Keratinocyte (primary cell): Measurements from ENCODE around the gene ADAM12. TPM values are rescaled to one million over a fixed set of nuclear protein-coding genes. Genes with fewer than 3 reads are reported as not detected.

Experiments used
- DNase-seq: peaks from one replicate; pipeline ENCODE4 v3.0.0-alpha.2; 2011; ENCODE audit warnings: low read depth, missing footprints, low spot score
- FAIRE-seq: peaks from 2 replicates; lab custom pipeline; 2011; peaks lifted over from hg19 to GRCh38; lab: Jason Lieb, UNC
- H2AFZ ChIP-seq: 2 replicates; pipeline ENCODE4 v1.6.0; 2012; ENCODE audit warnings: low read length, control low read depth, inconsistent platforms; ENCODE audit not compliant: control insufficient read depth
- H3K27ac ChIP-seq: 2 replicates; pipeline ENCODE4 v1.5.1; 2011; ENCODE audit warnings: low read length; ENCODE audit not compliant: control insufficient read depth, insufficient read depth
- H3K27me3 ChIP-seq: 3 replicates; pipeline ENCODE4 v1.6.0; 2011; ENCODE audit warnings: low read length; ENCODE audit not compliant: control insufficient read depth, insufficient read depth; ENCODE audit errors: extremely low read depth
- H3K36me3 ChIP-seq, 2 experiments: 2 replicates in 1 of 2; 3 replicates in 1 of 2; pipeline ENCODE4 v1.5.1; 2011; ENCODE audit warnings: low read length in 2 of 2, mild to moderate bottlenecking in 1 of 2; ENCODE audit not compliant: control insufficient read depth in 2 of 2, insufficient read depth in 2 of 2; ENCODE audit errors: extremely low read depth in 1 of 2
- H3K4me1 ChIP-seq: 3 replicates; pipeline ENCODE4 v1.5.1; 2011; ENCODE audit warnings: low read length; ENCODE audit not compliant: control insufficient read depth, insufficient read depth; ENCODE audit errors: extremely low read depth
- H3K4me2 ChIP-seq: 3 replicates; pipeline ENCODE4 v1.6.0; 2011; ENCODE audit warnings: low read depth, low read length; ENCODE audit not compliant: control insufficient read depth, insufficient read depth; ENCODE audit errors: extremely low read depth
- H3K4me3 ChIP-seq, 3 experiments: fragments of 200-600 bp in 1 of 3; sonication (generic) in 1 of 3; 2 replicates in 2 of 3; 3 replicates in 1 of 3; pipeline ENCODE4 v1.5.1; 2011 to 2016; ENCODE audit warnings: low read length in 3 of 3, mild to moderate bottlenecking in 3 of 3, control low read depth in 2 of 3, inconsistent platforms in 1 of 3, low read depth in 1 of 3, mixed read lengths in 1 of 3, mixed run types in 1 of 3, moderate library complexity in 1 of 3; ENCODE audit not compliant: control insufficient read depth in 2 of 3, insufficient read depth in 2 of 3; ENCODE audit errors: extremely low read depth in 1 of 3
- H3K79me2 ChIP-seq: 2 replicates; pipeline ENCODE4 v1.6.0; 2012; ENCODE audit warnings: low read length; ENCODE audit not compliant: control insufficient read depth, insufficient read depth
- H3K9ac ChIP-seq: 3 replicates; pipeline ENCODE4 v1.6.0; 2011; ENCODE audit warnings: low read length; ENCODE audit not compliant: control insufficient read depth, insufficient read depth; ENCODE audit errors: extremely low read depth
- H3K9me1 ChIP-seq: 3 replicates; pipeline ENCODE4 v1.6.0; 2011; ENCODE audit warnings: low read length; ENCODE audit not compliant: control insufficient read depth, insufficient read depth; ENCODE audit errors: extremely low read depth
- H3K9me3 ChIP-seq: 2 replicates; pipeline ENCODE4 v1.5.1; 2012; ENCODE audit warnings: low read depth, low read length; ENCODE audit not compliant: control insufficient read depth
- H4K20me1 ChIP-seq: 3 replicates; pipeline ENCODE4 v1.6.0; 2011; ENCODE audit warnings: low read length; ENCODE audit not compliant: control insufficient read depth, insufficient read depth; ENCODE audit errors: extremely low read depth
- CTCF ChIP-seq, 3 experiments: IDR thresholded peaks in 1 of 3; conservative IDR thresholded peaks in 1 of 3; optimal IDR thresholded peaks in 1 of 3; 2 replicates in 2 of 3; 3 replicates in 1 of 3; pipeline versions ENCODE3 to v1.5.1; 2011; ENCODE audit warnings: low read length in 3 of 3, mild to moderate bottlenecking in 3 of 3, moderate library complexity in 2 of 3, control low read depth in 1 of 3, inconsistent platforms in 1 of 3; ENCODE audit not compliant: insufficient read depth in 2 of 3; ENCODE audit errors: extremely low read depth in 1 of 3
- EZH2 ChIP-seq: IDR thresholded peaks from one replicate; pipeline ENCODE4 v1.6.1; 2012; ENCODE audit warnings: inconsistent platforms, mild to moderate bottlenecking, low read length, moderate library complexity
- dilution Hi-C: fragments of 300-500 bp; cut with MboI; formaldehyde crosslinking; loops from one replicate; pipeline ENCODE4 v1.7.0; 2020; ENCODE audit warnings: low sequenced_read_pairs; ENCODE audit not compliant: extremely low pct_ligation_motif_present
- polyA plus RNA-seq, 5 experiments: library from polyadenylated mRNA; depleted of rRNA in 3 of 5; stranded (reverse) in 3 of 5; stranded (forward) in 1 of 5; unstranded in 1 of 5; fragments of >200 nt; gene quantifications; 1 replicate in 1 of 5; 2 replicates in 3 of 5; 3 replicates in 1 of 5; pipeline versions ENCODE4 v1.2.1 to v1.2.3, GENCODE V29; 2011 to 2012; ENCODE audit warnings: missing spikeins in 2 of 5, low read depth in 1 of 5, low replicate concordance in 1 of 5

The ADAM12 gene
- polyA plus RNA-seq, 1 donor (not counting 4 experiments of a cell fraction or from before 2014, with no cell fraction given): 0.07 TPM

GRCh38 chr10:126420567-126421300 is 32.5 kb upstream of the ADAM12 start:
- Histone ChIP-seq H2AFZ (no peak overlapping the region), H3K9ac (no peak overlapping the region), H3K4me1 (peaks cover 3% of the 10 kb centered on the region), H3K9me1 (no peaks in the 10 kb centered on the region), H3K4me3 (no peak overlapping the region), H3K9me3 (peaks cover 3% of the 10 kb centered on the region), H4K20me1 (no peaks in the 10 kb centered on the region), H3K27me3 (no peaks in the 10 kb centered on the region), H3K79me2 (no peaks in the 10 kb centered on the region), H3K36me3 (no peaks in the 10 kb centered on the region), H3K4me2 (no peak overlapping the region), H3K27ac (no peak overlapping the region)
- FAIRE-seq (no peak), DNase-seq (no peak)
- TF ChIP-seq CTCF (optimal IDR thresholded peaks at IDR 0.05 in 1 of 3, IDR thresholded peaks at IDR 0.05 in 1 of 3, conservative IDR thresholded peaks at IDR 0.05 in 1 of 3; ENCODE audit: extremely low read depth in 1 of 3, insufficient read depth in 2 of 3, low read length in 3 of 3): no peak
- TF ChIP-seq EZH2: no peak
- dilution Hi-C loops: no loop called here

GRCh38 chr10:126417220-126417825 is 29.0 kb upstream of the ADAM12 start:
- Histone ChIP-seq H3K9me3 (no peaks in the 10 kb centered on the region), H3K27me3 (no peaks in the 10 kb centered on the region), H3K4me1 (peaks cover 3% of the 10 kb centered on the region), H3K9ac (no peak overlapping the region), H3K4me2 (no peak overlapping the region), H3K27ac (no peak overlapping the region), H4K20me1 (no peaks in the 10 kb centered on the region), H3K4me3 (no peak overlapping the region), H3K79me2 (no peaks in the 10 kb centered on the region), H3K9me1 (no peaks in the 10 kb centered on the region), H2AFZ (no peak overlapping the region), H3K36me3 (no peaks in the 10 kb centered on the region)
- DNase-seq (no peak), FAIRE-seq (no peak)
- TF ChIP-seq EZH2: no peak
- no peak for TF ChIP-seq CTCF (optimal IDR thresholded peaks at IDR 0.05 in 1 of 3, IDR thresholded peaks at IDR 0.05 in 1 of 3, conservative IDR thresholded peaks at IDR 0.05 in 1 of 3; ENCODE audit: extremely low read depth in 1 of 3, insufficient read depth in 2 of 3, low read length in 3 of 3)
- dilution Hi-C loops: no loop called here
